RKO (cell line): ENCODE results near the gene COL21A1.

Source experiments
- DNase-seq: peaks from one replicate; pipeline ENCODE4 v3.0.0-alpha.2; 2016; ENCODE audit warnings: low spot score

The COL21A1 gene

DNA sequence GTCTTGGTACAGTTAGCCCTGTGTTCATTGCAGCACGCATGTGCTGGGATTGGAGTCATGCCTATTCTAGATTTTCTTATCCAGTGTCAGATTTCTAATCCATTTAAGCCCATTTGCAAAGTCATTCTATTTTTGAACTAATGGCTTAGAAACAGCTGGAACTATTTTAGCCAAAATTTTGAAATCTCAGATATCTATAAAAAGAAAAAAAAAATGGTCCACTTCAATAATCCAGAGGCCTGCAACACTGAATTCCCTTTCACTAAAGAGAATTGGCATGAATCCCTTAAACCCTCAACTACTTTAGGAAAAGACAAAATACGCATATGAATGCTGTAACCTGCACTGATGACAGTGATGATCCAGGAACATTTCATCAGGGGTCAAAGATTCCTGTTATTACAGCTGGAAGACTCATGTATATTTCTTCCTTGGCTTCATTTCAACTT, 1.5 kb downstream of the COL21A1 start:
- DNase-seq, result no peak

DNA sequence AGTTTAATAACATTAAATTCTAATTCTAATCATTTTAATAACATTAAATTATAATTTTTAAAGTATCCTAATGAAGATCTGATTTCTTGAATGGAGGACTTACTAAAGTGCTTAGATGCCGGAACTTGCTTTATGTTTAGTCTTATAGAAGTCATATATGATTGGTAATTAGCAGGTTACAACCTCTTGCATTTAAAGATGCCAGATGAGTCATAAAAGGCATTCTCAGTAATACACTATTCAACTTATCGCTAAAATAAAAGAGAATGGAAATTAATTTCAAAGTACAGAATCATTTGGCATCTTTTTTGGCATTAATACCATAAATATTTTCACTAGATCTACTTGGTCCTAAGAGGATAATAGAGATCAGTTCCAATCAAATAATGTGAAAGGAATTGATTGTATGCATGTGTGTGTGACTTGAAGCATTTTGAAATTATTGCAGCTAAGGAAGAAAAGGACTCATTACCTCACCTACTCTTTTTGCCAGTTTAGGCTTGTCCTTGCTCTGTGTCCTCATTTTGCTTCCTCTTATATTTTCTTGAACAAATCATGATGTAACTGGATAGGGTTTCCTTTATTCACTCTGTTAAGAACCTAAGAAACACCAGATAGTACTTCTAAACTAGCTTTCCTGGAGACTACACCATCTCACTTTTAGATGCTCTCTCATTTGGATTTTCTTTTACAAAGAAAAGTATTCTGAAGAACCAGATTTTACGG, 2.7 kb downstream of the COL21A1 start:
- no peak for DNase-seq

DNA sequence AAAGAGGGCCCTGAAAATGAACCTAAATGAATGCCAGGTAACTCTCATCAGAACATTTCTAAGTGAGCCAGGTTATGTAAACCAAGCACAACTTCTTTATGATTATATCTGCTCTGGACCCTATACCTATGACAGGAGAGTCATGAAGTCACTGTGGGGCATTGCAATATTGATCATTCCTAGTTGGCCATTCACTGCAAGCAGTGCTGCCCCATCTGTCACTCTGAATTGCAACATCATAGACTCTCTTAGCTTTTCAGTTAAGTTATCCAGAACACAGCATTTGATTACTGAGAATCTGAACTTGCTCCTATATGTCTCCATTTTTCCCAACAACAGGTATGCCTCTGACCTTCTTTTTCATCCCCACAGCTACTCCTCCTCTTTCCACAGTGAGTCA, 3.3 kb downstream of the COL21A1 start:
- DNase-seq, result no peak

DNA sequence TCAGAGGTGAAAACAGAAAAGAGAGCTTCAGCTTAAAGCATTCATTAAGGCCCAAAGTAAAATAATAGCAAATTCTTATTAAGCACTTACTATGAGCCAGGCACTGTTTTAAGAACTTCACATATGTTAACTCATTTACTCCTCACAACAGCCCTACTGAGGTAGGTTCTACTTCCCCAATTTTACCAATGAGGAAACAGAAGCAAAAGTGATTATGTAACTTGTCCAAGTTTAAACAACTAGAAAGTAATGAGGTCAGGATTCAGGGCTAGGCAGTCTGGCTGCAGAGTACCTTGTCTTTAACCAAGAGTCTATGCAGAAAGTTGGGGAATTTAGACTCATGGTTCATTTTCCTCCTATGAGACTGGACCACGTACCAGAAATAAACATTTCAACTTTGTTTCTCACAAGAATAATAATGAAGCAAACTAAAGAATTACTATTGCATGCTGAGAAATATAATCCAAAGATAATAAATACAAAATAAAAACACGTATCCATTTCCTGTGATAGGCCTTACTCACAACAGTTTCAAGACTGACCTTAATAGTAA, 3.8 kb downstream of the COL21A1 start:
- DNase-seq, result no peak

DNA sequence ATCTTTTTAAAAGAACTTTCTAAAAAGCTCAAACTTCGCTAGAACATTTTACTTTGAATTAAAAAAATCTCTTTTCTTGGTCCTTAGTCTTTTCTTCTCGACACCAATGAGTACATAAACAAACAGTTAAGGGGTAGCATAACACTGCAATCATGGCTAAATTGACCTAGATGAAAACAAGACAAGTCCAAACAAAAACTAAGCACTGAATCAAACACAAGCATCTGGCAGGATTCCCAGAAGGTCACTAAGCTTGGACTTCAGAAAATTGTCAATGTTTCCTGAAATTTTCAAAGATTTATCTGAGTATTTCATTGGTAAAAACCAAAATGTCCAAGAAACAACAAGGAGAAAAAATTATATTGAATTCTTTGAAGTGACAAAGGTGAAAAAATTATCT, 5.0 kb downstream of the COL21A1 start:
- DNase-seq, result no peak

DNA sequence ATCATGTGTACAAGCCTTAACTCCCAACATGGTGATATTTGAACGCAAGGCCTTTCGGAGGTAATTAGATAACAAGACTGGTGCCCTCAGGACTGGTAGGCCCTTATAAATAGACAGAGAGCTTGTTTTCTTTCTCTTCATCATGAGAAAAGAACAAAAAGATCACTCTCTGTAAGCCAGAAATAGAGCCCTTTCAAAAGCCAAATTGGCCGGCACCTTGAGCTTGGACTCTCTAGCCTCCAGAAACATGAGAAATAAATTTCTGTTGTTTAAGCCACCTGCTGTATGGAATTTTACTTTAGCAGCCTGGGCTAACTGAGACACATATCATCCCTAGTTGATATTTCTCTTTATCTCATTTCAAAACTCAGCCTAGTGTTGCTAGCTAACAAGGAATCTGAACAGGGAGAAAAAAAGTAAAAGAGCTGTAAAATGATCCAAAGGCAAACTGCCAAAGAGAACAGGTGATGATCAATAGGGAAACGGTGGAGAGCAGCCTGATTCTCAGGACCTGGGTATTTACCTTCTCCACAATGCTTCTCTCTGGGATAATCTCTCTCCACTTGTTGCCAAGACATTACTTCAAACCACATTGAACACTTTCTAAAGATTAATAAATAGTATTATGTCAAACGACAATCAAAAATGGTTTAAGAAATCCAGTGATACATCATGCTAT, 6.1 kb downstream of the COL21A1 start:
- DNase-seq, result no peak

DNA sequence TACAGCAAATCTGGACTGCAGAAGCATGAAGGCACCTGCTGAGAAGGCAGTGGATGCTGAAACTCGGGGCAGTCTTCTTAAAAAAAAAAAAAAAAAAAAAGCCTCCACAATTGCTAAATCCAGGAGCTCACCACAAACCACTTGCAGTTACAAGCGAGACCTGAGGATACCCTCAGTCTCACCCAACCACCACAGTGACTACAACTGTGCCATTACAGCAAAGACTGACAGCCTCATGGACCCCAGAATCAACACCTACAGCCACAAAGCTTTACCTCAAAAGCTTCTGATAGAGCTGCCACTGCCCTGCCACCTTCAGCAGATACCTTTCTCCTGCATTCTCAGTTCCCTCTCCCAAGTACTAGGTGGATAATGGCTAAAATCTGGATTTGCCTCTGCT, 9.0 kb downstream of the COL21A1 start:
- DNase-seq, result no peak

DNA sequence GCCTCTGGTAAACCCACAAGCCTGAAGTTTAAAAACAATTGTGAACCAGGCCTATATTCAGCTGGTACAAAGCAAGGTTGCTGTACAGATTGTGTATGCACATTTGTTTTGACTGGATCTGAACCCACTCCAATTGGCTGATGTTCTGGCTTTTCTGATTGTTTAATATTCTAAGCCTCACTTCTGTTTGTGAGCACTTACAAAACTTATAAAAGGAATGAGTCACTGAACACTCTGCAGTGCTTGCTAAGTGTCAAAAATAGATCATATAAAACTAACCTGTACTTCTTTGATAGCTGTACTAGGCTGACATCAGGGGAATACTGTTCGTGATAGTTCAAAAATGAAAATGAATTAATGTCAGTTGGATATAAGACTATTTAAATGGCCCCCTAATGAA, 12.1 kb downstream of the COL21A1 start:
- DNase-seq, result no peak

DNA sequence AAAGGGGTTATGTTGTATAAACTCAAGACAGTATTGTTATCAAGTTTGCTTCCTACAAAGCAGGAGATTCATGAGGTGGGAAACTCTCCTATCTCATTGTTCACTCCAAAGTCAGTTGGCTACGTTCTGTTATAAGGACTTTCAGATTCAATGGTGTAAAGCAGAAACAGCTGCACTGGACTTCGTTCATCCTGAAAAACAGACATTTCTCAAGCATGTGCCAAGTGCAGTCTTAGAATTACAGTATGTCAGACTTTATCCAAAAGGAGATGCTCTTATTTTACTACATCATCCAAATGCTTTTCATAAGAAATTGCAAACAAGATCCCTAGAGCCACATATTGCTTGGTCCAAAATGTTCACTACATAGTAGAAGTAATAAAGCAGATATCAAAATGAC, 14.9 kb downstream of the COL21A1 start:
- DNase-seq, result no peak

DNA sequence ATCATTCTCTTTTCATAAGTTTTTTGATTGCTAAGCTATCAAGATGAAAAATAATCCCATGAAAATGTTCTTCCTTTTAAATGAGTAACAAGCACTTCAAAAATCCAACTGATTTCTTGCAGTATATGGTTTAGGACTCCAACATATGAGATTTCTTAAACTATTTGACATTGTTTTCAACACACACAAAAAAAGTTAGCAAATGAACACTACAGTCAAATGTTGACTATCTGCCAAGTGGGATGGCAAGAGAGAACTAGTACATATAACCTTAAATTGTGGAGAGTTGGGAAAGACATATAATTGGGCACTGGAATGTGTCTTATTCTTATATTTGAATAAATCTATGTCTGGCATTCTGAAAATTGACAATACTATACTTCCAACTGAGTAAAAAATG, 15.6 kb downstream of the COL21A1 start:
- no peak for DNase-seq

DNA sequence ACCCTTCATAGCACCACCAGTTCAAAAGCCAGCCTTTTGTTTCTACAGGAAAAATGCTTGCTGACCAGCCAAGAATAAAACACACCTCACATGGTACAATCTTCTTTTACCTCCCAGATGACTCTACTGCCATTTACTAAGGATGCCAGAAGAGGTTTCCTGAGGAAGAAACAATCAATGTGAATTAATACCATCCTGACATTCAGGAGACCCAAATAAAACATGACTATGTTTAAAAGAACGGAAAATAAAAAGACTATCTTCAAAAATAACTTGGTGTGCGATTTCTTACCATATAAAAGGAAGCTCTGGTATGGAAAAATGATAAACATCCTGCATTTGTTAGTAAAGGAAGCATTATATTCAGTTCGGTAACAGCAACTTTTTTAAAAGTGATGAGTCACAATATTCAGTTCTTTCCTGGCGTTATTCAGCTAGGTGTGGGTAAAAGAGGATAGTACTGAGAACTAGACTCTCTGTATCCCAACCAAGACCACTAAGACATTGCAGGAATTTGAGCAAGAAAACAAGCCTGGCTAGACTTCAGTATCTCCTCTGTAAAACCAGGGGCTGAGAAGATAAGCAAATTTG, 16.3 kb downstream of the COL21A1 start:
- DNase-seq, result no peak

DNA sequence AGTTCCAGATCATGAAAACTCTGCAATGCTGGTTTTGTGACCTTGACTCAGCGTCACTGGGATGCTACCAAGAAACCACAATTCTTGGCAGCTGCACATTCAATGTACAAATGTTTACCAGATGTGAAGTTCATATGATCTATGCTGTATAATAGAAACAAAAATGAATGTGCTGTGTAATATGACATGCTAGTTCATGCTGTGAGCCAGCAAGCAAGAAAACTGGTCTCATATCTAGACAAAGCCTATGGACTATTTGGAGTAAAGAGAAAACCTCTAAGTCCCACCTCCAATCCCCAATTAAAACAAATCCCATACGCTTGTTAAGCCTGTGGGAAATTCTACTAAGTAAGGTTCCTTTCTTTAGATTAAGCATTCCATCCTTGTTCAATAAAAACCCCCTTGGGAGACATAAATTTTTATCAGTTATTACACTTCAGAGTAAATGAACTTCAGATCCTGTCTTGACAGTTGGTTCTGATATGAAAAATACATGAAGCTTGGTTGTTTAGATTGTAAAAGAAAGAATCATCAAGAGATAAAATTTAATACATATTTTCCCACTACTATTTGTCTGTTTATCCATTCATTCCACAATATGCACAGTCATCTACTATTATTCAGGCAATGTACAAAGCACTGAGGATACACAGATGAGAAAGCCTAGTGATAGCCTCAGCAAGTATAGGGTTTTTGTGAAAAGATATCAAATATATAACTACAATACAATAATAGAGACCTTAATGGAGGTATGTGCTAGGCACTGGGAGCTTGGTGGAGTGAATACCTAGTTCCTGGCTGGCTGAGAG, 20.1 kb downstream of the COL21A1 start:
- no peak for DNase-seq

DNA sequence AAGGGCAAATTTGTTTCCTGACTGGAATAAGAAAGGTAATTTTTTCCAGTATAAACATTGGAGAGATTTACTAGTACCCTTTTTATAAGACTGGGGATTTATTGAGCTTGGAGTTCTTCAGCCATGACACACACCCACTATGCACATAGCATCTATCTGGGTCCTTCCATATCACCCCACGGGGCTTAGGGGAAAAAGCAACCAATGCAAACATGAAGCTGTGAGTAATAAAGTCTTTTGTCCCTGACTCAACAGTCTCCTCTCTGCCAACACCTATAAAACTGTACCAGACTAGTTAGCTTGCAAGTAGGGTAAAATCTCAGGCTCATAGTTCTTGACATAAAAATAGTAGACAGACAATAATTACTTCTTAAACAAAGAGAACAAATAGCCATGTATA, 23.4 kb downstream of the COL21A1 start:
- peak; percentile 12 for DNase-seq

DNA sequence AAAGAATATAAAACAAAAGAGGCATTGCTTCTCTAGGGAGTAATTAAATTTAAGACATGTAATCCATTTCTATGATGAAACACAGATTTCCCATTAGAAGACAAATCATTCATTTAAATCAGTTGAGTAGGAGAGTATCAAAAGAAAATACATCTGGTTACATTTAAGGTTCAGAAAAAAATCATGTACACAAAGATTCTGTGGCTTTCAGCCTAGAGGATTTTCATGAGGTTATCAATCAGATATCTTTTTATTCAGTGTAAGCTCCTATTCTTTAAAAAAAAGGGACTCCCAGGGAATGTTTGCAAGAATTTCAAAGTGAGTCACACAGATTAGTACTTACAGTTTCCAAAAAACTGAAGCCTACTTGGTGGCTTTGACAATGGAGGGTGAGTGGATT, 24.9 kb downstream of the COL21A1 start:
- DNase-seq, result no peak

DNA sequence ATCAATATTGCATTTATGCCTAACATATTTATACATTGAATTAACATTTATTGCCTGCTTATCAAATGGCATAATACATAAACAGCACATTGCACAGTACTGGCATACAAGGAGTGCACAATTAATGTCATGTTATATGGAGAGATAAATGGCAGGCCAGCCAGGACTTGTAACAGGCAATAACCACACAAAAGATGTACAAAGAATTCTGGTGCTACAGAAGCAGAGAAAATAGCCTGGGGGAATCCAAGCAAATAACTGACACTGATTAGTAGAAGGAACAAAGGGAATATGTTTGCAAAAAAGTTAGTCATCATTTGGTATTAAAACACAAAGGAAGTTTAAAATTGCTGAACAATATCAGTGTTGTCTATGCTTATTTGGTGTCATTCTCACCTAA, 27.3 kb downstream of the COL21A1 start:
- no peak for DNase-seq

DNA sequence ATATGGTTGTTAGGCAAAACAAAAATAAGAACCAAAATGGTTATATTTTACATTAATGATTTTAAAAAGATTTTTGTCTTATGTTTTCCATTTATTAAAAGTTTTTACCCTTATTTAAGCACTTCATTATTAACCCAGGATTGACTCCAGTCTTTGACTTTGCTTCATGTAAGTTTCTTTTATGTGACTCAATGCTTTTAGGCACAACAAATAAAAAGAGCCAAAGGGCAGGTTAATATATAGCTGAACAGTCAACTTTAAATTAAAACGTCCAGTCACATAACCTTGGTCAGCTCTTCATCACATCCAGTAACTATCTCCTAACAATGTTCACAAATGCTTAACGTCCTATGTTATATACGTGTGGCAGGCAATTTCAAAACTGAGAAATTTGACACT, 32.7 kb downstream of the COL21A1 start:
- DNase-seq, result no peak

DNA sequence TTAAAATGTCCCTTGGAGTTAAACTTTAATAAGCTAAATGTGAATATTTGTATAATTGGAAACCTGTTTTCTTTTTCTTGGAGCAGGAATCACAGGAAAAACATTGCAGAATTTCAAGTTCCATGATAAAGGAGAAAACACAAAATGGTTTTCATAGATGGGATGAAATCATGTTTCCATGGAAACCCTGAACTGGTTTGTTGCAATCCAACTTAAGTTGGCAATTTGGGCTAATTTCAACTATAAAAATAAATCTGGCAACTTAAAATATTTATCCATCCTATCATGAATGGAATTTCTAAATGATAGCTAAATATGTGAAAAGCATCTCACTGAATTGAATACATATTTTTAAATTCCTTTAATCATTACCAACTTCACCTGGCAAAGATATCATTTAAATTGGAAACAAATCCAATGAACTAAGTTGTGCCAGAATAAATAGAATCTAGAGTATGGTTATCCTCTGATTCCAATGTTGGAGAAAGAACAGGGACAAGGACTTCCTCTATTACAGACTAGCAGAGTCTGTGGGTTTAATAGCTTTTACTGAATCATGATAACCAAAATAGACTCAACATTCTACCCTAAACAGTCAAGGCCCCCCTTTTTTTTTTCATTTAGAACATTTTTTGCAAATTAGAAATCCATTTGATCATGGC, 33.2 kb downstream of the COL21A1 start:
- DNase-seq, result no peak

DNA sequence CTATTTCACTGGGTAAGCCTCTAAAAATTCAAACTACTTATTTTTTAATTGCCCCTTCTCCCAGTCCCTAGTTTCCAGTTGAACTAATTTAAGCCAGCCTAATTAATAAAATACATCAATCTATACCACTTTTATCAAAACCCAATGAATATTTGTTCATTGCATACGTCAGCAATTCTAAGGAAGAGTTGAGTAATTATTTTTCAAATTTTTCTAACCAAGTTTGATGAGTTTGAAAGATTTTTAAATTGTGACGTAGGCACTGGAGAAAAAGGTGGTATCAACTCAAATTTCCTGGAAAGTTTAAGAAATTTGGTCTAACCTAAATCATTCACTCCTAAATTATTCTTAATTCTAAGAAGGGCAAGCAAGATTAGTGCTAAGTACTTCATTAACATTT, 35.7 kb downstream of the COL21A1 start:
- no peak for DNase-seq

DNA sequence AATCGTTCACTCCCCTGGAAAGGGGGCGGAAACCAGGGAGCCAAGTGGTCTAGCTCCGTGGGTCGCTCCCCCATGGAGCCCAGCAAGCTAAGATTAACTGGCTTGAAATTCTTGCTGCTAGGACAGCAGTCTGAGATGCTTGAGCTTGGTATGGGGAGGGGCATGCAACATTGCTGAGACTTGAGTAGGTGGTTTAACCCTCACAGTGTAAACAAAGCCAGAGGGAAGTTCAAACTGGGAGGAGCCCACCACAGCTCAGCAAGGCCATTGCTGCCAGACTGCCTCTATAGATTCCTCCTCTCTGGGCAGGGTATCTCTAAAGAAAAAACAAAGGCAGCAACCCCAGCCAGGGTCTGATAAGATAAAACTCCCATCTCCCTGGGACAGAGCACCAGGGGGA, 43.2 kb downstream of the COL21A1 start:
- no peak for DNase-seq

DNA sequence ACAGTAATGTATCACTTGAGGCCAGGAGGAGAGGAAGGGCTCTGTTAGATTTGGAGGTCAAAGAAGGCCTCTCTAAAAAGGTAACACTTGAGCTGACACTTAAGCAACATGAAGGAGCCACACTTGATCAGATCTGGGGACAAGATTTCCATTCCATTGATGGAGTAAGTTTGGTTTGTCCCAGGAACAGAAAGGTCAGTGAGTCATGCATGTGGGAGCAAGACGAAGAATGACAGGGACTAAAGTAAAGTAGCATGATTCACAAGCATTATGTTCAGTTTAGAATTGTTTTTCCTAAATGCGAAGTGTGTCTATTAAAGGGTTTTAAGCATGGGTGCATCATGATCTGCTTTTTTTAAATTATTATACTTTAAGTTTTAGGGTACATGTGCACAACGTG, 47.4 kb downstream of the COL21A1 start:
- DNase-seq, result no peak

DNA sequence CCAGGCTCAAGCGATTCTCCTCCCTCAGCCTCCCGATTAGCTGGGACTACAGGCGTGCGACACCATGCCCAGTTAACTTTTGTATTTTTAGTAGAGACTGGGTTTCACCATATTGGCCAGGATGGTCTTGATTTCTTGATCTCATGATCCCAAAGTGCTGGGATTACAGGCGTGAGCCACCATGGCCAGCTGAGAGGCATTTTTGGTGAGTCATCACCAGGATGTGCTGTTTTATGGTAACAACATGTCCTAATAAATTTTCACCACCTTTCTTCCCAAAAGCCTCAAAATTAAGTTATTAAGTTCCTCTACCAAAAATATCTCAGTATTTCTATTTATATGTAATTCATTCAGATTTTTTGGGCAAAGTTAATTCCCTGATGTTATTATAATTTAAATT, 53.5 kb downstream of the COL21A1 start:
- peak; percentile 11 for DNase-seq

DNA sequence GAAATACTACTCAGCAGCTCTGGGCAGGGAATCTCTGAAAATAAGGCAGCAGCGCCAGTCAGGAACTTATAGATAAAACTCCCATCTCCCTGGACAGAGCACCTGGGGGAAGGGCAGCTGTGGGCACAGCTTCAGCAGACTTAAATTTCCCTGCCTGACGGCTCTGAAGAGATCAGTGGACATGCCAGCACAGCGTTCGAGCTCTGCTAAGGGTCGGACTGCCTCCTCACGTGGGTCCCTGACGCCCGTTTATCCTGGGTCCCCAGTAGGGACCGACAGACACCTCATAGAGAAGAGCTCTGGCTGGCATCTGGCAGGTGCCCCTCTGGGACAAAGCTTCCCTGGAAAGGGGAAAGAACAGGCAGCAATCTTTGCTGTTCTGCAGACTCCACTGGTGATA, 59.0 kb downstream of the COL21A1 start:
- no peak for DNase-seq
